Measurements from ENCODE around the gene MORN1. TPM values are rescaled to one million over a fixed set of nuclear protein-coding genes. Genes with fewer than 3 reads are reported as not detected.

The MORN1 gene
- total and polyA plus RNA-seq, 12 donors: 1.2 to 7.6 (median 5.2) TPM

DNA sequence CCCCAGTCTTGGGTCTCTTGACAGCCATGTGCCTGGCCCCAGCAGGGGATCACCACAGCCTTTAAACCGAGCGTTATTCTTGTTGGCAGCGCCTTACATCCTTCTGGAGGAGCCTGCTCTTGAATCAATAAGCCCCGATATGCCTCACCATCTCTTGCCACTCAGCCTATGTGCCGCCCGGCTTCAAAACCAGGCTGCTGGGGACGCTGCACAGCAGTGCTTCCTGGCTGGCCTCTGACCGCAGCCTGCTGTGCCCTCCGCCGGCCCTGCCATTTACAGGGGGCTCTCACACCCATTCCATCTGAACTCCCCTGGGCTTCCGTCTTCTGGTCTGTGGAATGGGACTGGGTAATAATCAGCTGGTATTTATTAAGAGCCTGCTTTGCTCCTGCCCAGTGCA is 24.0 kb upstream of the MORN1 start:
- TF ChIP-seq CTCF (IDR thresholded peaks at IDR 0.05): no peak

GRCh38 chr1:2414297-2414958 is 23.1 kb upstream of the MORN1 start:
- Histone ChIP-seq H3K4me3 (peak overlapping the region in 1 of 10 donors; percentile 22), H3K9me3 (no peaks in the 10 kb centered on the region), H3K4me1 (peaks cover 3 to 31% (median 25%) of the 10 kb centered on the region in 9 donors), H3K36me3 (peaks cover 0 to 8% (median 0%) of the 10 kb centered on the region in 9 donors), H3K27me3 (peaks cover 0 to 43% (median 36%) of the 10 kb centered on the region in 7 donors), H3K27ac (peak overlapping the region in 1 of 10 donors; percentile 31)
- ATAC-seq (peak in 5 of 8 donors; percentile 19 to 64 (median 44)), DNase-seq (peak; percentile 71 to 77)
- peak; percentile 88 to 94 (median 92) for TF ChIP-seq CTCF (IDR thresholded peaks at IDR 0.05)
- intact Hi-C loops (cut with DNase I): loop anchor here (1.0 to 10.0 kb wide), 13 partner anchors 113 to 1010 kb away; partner anchors contain the start of gene PANK4 (in 1 of the 10)
- 2 to 3% methylated on average over 25 of the region's 25 CpGs for WGBS, 2 donors

More for the DNA sequence above, 24.0 kb upstream of the MORN1 start:
- H3K27me3 ChIP-seq: peaks cover 0 to 51% (median 45%) of the 10 kb centered on the region in 7 donors
- peak overlapping the region in 1 of 10 donors; percentile 66 for H3K27ac ChIP-seq
- intact Hi-C loops (cut with DNase I): loop anchor here in 9 of 10 donors (2.0 to 10.0 kb wide), 9 partner anchors 131 to 1009 kb away; no protein-coding TSS in a partner anchor
- ATAC-seq: no peak
- peak in 1 of 2 donors; percentile 11 for DNase-seq
- H3K9me3 ChIP-seq: no peaks in the 10 kb centered on the region
- no peaks in the 10 kb centered on the region for H3K36me3 ChIP-seq
- WGBS, 2 donors: 67% methylated on average over 11 of the region's 11 CpGs
- peak overlapping the region in 1 of 10 donors; percentile 47 for H3K4me3 ChIP-seq
- H3K4me1 ChIP-seq: peaks cover 3 to 31% (median 25%) of the 10 kb centered on the region in 9 donors

- Histone ChIP-seq H3K9me3 (no peaks in the 10 kb centered on the region), H3K4me1 (peaks cover 3 to 37% (median 25%) of the 10 kb centered on the region in 9 donors), H3K27me3 (peaks cover 0 to 36% (median 29%) of the 10 kb centered on the region in 7 donors), H3K27ac (peak overlapping the region in 5 of 10 donors; percentile 89 to 93 (median 92)), H3K36me3 (peaks cover 0 to 13% (median 0%) of the 10 kb centered on the region in 9 donors), H3K4me3 (peak overlapping the region; percentile 74 to 99 (median 86))
- no peak for TF ChIP-seq CTCF (IDR thresholded peaks at IDR 0.05)
- intact Hi-C loops (cut with DNase I): loop anchor here (1.0 to 10.0 kb wide), 13 partner anchors 114 to 1011 kb away; partner anchors contain the start of gene PANK4 (in 1 of the 10)
- WGBS, 2 donors: 46 to 49% methylated on average over 28 of the region's 28 CpGs
- DNase-seq (peak in 1 of 2 donors; percentile 21), ATAC-seq (peak in 2 of 8 donors; percentile 2 to 5)
Measured at GRCh38 chr1:2413495-2414296, 22.3 kb upstream of the MORN1 start.
